ENCODE data around the gene OR2AE1.

Gene OR2AE1, protein sequence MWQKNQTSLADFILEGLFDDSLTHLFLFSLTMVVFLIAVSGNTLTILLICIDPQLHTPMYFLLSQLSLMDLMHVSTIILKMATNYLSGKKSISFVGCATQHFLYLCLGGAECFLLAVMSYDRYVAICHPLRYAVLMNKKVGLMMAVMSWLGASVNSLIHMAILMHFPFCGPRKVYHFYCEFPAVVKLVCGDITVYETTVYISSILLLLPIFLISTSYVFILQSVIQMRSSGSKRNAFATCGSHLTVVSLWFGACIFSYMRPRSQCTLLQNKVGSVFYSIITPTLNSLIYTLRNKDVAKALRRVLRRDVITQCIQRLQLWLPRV

GRCh38 chr7:99876933-99877332 lies at the start of gene OR2AE1:
TSS of gene OR2AE1 (minus strand) at chr7:99877033. CDS start at chr7:99877033, 0 bp downstream.
- Histone ChIP-seq H3K36me3 (replicated peaks) (no peaks in the 10 kb centered on the region), H3K4me1 (no peaks in the 10 kb centered on the region), H3K9me3 (no peaks in the 10 kb centered on the region), H3K27me3 (ENCODE audit: low read depth) (no peaks in the 10 kb centered on the region; the same call in 1 of the 2 replicates), H3K4me3 (no peak within 1 kb of the TSS)
- in situ Hi-C loops (cut with MboI; ENCODE audit: low sequenced_read_pairs) = no loop called here
- no peak for DNase-seq (ENCODE audit: low spot score in 2 of 2)

DNA sequence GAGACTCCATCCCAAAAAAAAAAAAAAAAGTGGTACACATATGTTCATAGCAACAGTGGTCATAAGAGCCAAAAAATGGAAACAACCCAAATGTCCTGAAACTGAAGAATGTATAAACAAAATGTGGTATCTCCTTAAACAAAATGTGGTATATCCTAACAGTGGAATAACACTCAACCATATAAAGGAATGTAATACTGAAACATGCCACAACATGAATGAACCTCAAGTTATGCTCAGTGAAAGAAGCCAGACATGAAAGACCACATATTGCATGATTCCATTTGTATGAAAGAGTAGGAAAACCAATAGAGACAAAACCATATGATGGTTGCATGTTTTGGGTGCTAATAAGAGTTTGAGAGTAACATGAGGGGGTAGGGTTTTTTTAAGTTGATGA lies 49.5 kb upstream of the OR2AE1 start:
- Histone ChIP-seq H3K27me3 (ENCODE audit: low read depth) (peaks cover 53% of the 10 kb centered on the region), H3K9me3 (no peaks in the 10 kb centered on the region), H3K4me1 (no peaks in the 10 kb centered on the region), H3K36me3 (replicated peaks) (no peaks in the 10 kb centered on the region), H3K4me3 (no peak overlapping the region)
- no peak for DNase-seq (ENCODE audit: low spot score in 2 of 2)
- in situ Hi-C loops (cut with MboI; ENCODE audit: low sequenced_read_pairs) = no loop called here

- no peaks in the 10 kb centered on the region; the same call in 1 of the 2 replicates for H3K4me1 ChIP-seq
- in situ Hi-C loops (cut with MboI; ENCODE audit: low sequenced_read_pairs) = no loop called here
- H3K4me3 ChIP-seq = no peak overlapping the region
- H3K9me3 ChIP-seq = no peaks in the 10 kb centered on the region
- H3K36me3 ChIP-seq (replicated peaks) = no peaks in the 10 kb centered on the region
- DNase-seq (ENCODE audit: low spot score in 2 of 2) = no peak
- H3K27me3 ChIP-seq (ENCODE audit: low read depth) = peaks cover 34% of the 10 kb centered on the region
Observed at GRCh38 chr7:99923200-99923599, 46.4 kb upstream of the OR2AE1 start.

DNA sequence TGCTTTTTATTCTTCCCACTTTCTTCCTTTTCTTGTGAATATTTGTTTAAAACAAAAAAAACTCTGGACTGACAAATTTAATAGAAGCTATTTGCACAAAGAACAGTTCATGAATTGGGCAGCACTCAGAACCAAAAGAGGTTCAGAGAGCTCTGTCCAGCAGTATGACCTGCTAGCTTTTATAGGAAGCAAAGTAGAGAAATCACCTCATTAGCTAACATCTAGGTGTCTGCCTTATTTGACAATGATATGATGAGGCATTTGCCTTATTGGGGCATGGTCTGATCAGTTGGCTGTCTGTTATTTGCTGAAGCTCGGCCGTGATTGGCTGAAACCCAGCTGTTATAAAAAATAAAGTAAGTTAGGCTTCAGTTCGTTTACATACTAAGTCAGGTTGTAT lies 43.3 kb upstream of the OR2AE1 start:
- no peaks in the 10 kb centered on the region; the same call in 1 of the 2 replicates for H3K36me3 ChIP-seq (replicated peaks)
- H3K4me1 ChIP-seq = peaks cover 3% of the 10 kb centered on the region
- DNase-seq (ENCODE audit: low spot score in 2 of 2) = no peak
- H3K4me3 ChIP-seq = peak overlapping the region; percentile 58
- no peaks in the 10 kb centered on the region for H3K9me3 ChIP-seq
- in situ Hi-C loops (cut with MboI; ENCODE audit: low sequenced_read_pairs) = no loop called here
- peaks cover 8% of the 10 kb centered on the region; the same call in 1 of the 2 replicates for H3K27me3 ChIP-seq (ENCODE audit: low read depth)

- no peak for DNase-seq (ENCODE audit: low spot score in 2 of 2)
- Histone ChIP-seq H3K27me3 (ENCODE audit: low read depth) (peaks cover 4% of the 10 kb centered on the region; the same call in 1 of the 2 replicates), H3K4me3 (peak overlapping the region; percentile 58), H3K4me1 (peaks cover 3% of the 10 kb centered on the region), H3K9me3 (no peaks in the 10 kb centered on the region), H3K36me3 (replicated peaks) (no peaks in the 10 kb centered on the region; the same call in 1 of the 2 replicates)
- in situ Hi-C loops (cut with MboI; ENCODE audit: low sequenced_read_pairs) = no loop called here
Observed at GRCh38 chr7:99919814-99920112, 42.9 kb upstream of the OR2AE1 start.

DNA sequence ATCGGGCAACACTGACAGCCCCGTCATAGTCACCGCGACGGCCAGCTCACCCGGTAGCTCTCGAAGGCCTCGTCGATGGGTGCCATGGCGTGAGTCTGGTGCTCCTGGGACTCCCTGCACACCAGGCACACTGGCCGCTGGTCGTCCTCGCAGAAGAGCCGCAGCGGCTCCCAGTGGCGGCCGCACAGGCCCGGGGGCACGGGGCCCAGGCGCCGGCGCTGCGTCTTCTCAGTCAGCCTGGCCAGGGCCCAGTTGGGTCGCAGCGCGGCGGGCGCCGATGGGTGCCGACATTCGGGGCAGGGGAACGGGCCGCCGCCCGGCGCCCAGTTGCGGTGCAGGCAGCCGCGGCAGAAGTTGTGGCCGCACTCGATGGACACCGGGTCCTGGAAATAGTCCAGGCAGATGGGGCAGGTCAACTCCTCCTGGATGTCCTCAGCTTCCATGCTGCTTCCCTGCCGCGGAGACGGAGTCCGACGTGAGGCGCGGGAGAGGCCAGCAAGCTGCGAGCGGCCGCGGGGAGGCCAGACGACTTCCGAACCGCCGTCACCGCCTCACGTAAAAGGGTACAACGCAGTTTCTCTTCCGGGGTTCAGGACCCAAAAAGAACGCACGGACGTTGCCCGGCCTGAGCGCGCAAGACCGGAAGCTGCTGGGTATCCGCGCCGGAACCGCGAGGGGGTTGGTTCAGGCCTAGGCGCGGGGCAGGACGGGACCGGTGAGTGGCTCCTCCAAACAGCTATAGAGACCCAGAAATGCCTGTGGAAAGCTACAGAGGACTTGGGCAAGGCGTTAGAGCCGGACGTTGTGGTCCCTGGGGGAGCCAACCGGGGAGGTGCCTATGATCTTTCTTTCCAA lies 42.4 kb upstream of the OR2AE1 start, which contains the start of gene TRIM4:
TSS of gene TRIM4 (minus strand) at position 572 of the 855 bp plus-strand sequence. CDS start at position 443, 129 bp downstream.
- Histone ChIP-seq H3K27me3 (ENCODE audit: low read depth) (no peaks in the 10 kb centered on the region; the same call in 1 of the 2 replicates), H3K4me1 (peaks cover 3% of the 10 kb centered on the region), H3K36me3 (replicated peaks) (no peaks in the 10 kb centered on the region; the same call in 1 of the 2 replicates), H3K9me3 (no peaks in the 10 kb centered on the region), H3K4me3 (peak within 1 kb of the TSS; percentile 58)
- DNase-seq (ENCODE audit: low spot score in 2 of 2) = peak; percentile 70 to 87
- in situ Hi-C loops (cut with MboI; ENCODE audit: low sequenced_read_pairs) = no loop called here

DNA sequence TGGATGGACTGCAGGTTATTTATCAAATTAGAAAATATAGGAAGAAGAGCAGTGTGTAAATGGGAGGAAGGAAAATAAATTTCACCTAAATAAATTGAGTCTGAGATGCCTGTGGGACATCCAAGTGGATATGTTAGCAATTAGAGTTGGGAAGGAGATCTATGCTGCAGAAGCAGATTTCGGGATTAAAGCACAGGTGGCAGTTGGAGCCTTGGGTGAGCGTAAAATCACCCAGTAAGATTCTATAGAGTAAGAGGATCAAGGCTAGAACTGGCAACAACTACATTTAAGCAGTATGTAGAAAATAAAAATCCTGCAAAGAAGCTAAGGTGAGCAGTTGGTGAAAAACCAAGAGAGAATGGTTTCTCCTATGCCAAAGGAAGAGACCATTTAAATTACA lies 34.1 kb upstream of the OR2AE1 start:
- DNase-seq (ENCODE audit: low spot score in 2 of 2) = no peak
- H3K36me3 ChIP-seq (replicated peaks) = peaks cover 42% of the 10 kb centered on the region
- no peaks in the 10 kb centered on the region for H3K27me3 ChIP-seq (ENCODE audit: low read depth)
- no peaks in the 10 kb centered on the region for H3K9me3 ChIP-seq
- H3K4me1 ChIP-seq = no peaks in the 10 kb centered on the region
- in situ Hi-C loops (cut with MboI; ENCODE audit: low sequenced_read_pairs) = no loop called here
- H3K4me3 ChIP-seq = no peak overlapping the region

DNA sequence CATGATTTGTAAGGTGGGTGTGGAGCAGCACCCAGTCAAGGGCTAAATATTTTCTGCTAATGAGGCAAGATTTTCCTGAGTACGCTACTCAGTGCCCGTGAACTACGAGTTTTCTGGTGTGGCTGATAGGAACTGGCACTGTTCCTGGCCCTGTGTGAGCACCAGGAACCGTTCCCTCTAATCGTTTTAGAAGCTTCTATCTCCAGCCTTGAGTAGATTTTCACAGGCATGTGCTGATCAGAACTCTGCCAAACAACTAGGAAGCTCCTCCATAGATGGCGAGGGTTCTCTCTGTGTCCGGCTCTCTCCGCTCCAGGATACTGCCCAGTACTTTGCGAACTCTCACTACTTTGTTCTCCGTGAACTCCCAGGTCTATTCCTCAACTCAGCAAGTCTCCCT lies 24.7 kb upstream of the OR2AE1 start:
- in situ Hi-C loops (cut with MboI; ENCODE audit: low sequenced_read_pairs) = no loop called here
- no peak for DNase-seq (ENCODE audit: low spot score in 2 of 2)
- H3K36me3 ChIP-seq (replicated peaks) = peaks cover 47% of the 10 kb centered on the region
- no peak overlapping the region for H3K4me3 ChIP-seq
- H3K27me3 ChIP-seq (ENCODE audit: low read depth) = no peaks in the 10 kb centered on the region
- H3K4me1 ChIP-seq = no peaks in the 10 kb centered on the region
- no peaks in the 10 kb centered on the region for H3K9me3 ChIP-seq

GRCh38 chr7:99899830-99900519 lies 23.1 kb upstream of the OR2AE1 start:
- Histone ChIP-seq H3K4me3 (no peak overlapping the region), H3K4me1 (no peaks in the 10 kb centered on the region), H3K27me3 (ENCODE audit: low read depth) (no peaks in the 10 kb centered on the region), H3K36me3 (replicated peaks) (peaks cover 37% of the 10 kb centered on the region), H3K9me3 (no peaks in the 10 kb centered on the region)
- no peak for DNase-seq (ENCODE audit: low spot score in 2 of 2)
- in situ Hi-C loops (cut with MboI; ENCODE audit: low sequenced_read_pairs) = no loop called here

DNA sequence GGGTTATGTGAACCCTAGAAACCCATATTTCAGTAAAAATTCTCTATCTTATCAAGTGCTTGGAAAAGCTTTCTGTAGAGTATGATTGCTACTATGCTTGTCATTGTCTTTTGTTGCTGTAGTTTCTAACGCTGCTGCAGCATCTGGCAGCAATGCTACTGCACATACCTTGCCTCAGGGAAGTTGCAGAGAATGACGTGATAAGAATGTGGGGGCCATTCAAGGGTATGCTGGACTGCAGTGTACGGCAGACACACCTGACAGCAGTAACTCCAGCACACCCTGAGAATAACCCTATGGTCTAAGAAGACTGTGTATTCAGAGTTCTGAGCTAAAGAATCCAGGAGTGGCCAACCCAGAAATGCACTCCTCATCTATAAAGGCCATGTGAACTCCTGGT lies 22.0 kb upstream of the OR2AE1 start:
- in situ Hi-C loops (cut with MboI; ENCODE audit: low sequenced_read_pairs) = no loop called here

GRCh38 chr7:99898023-99898357 lies 21.2 kb upstream of the OR2AE1 start:
- H3K9me3 ChIP-seq = no peaks in the 10 kb centered on the region
- no peak overlapping the region for H3K4me3 ChIP-seq
- no peaks in the 10 kb centered on the region for H3K4me1 ChIP-seq
- no peaks in the 10 kb centered on the region for H3K27me3 ChIP-seq (ENCODE audit: low read depth)
- peaks cover 24% of the 10 kb centered on the region for H3K36me3 ChIP-seq (replicated peaks)
- in situ Hi-C loops (cut with MboI; ENCODE audit: low sequenced_read_pairs) = no loop called here
- no peak for DNase-seq (ENCODE audit: low spot score in 2 of 2)

More for the DNA sequence above, 22.0 kb upstream of the OR2AE1 start:
- Histone ChIP-seq H3K4me3 (no peak overlapping the region), H3K36me3 (replicated peaks) (peaks cover 31% of the 10 kb centered on the region), H3K27me3 (ENCODE audit: low read depth) (no peaks in the 10 kb centered on the region), H3K9me3 (no peaks in the 10 kb centered on the region), H3K4me1 (no peaks in the 10 kb centered on the region)
- DNase-seq (ENCODE audit: low spot score in 2 of 2) = no peak

GRCh38 chr7:99897322-99898022 lies 20.6 kb upstream of the OR2AE1 start:
- Histone ChIP-seq H3K36me3 (replicated peaks) (peaks cover 20% of the 10 kb centered on the region), H3K4me3 (no peak overlapping the region), H3K9me3 (no peaks in the 10 kb centered on the region), H3K4me1 (no peaks in the 10 kb centered on the region), H3K27me3 (ENCODE audit: low read depth) (no peaks in the 10 kb centered on the region)
- in situ Hi-C loops (cut with MboI; ENCODE audit: low sequenced_read_pairs) = no loop called here
- no peak for DNase-seq (ENCODE audit: low spot score in 2 of 2)

DNA sequence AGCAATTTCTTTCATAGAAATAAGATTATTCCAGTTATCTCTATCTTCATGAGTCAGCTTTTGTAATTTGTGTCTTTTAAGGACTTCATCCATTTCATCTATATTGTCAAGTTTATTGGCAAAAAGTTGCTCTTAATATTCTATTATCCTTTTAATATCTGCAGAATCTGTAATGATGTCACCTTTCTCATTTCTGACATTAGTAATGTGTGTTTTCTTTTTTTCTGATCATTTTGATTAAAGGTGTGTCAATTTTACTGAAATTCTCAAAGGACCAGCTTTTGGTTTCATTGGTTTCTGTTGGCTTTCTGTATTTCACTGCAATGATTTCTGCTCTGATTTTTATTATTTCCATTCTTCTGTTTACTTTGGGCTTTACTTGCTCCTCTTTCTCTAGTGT lies 17.9 kb upstream of the OR2AE1 start:
- no peaks in the 10 kb centered on the region for H3K36me3 ChIP-seq (replicated peaks)
- no peak for DNase-seq (ENCODE audit: low spot score in 2 of 2)
- in situ Hi-C loops (cut with MboI; ENCODE audit: low sequenced_read_pairs) = no loop called here
- no peaks in the 10 kb centered on the region for H3K4me1 ChIP-seq
- no peaks in the 10 kb centered on the region for H3K27me3 ChIP-seq (ENCODE audit: low read depth)
- no peak overlapping the region for H3K4me3 ChIP-seq
- H3K9me3 ChIP-seq = no peaks in the 10 kb centered on the region

Measured in HAP-1 (cell line).